Sigmoid colon (tissue), 4 donors: ENCODE results near the gene GRAP.
"Not testable (repeated sequence)": the region's sequence is repeated elsewhere in the genome, so short reads cannot be mapped to it uniquely, and the experiment has no call there.

Experiments used
- CTCF ChIP-seq, 4 experiments: fragments of 450-650 bp in 3 of 4; fragments of 200-600 bp in 1 of 4; IDR thresholded peaks; one replicate each; pipeline ENCODE4 v1.5.1; 2016 to 2019; ENCODE audit warnings: antibody characterized with exemption in 4 of 4, mild to moderate bottlenecking in 3 of 4, moderate library complexity in 2 of 4
- EP300 ChIP-seq, 4 donors: sonication (generic); formaldehyde crosslinking; IDR thresholded peaks; one replicate each; pipeline ENCODE4 v1.6.1; 2017; ENCODE audit warnings: antibody characterized with exemption in 4 of 4
- POLR2A ChIP-seq, 2 donors: fragments of 450-650 bp; IDR thresholded peaks; one replicate each; pipeline ENCODE4 v1.6.1; 2016; ENCODE audit warnings: antibody characterized with exemption in 2 of 2, mild to moderate bottlenecking in 2 of 2, moderate library complexity in 2 of 2

GRCh38 chr17:19040350-19040749 lies 6.4 kb downstream of the GRAP start:
- TF ChIP-seq CTCF, POLR2A, EP300 (IDR thresholded peaks at IDR 0.05): not testable (repeated sequence)
